Measurements from ENCODE around the gene AIFM3. TPM values are rescaled to one million over a fixed set of nuclear protein-coding genes. Genes with fewer than 3 reads are reported as not detected.

Gene AIFM3
- total RNA-seq, 1 donor from 2014 or later, result 5.7 TPM

GRCh38 chr22:20995329-20996030 lies 28.4 kb downstream of the AIFM3 start:
- H3K4me1 ChIP-seq, result peaks cover 8% of the 10 kb centered on the region
- no peak overlapping the region for H3K4me3 ChIP-seq
- TF ChIP-seq CTCF (IDR thresholded peaks at IDR 0.05), result no peak
- H3K9me3 ChIP-seq, result no peaks in the 10 kb centered on the region
- intact Hi-C loops (cut with DNase I), result no loop called here
- H3K27ac ChIP-seq, result no peak overlapping the region
- ATAC-seq (no peak), DNase-seq (no peak)
- H3K27me3 ChIP-seq, result no peaks in the 10 kb centered on the region
- H3K36me3 ChIP-seq, result peaks cover 63% of the 10 kb centered on the region

GRCh38 chr22:20996031-20996410 lies 29.0 kb downstream of the AIFM3 start:
- no peak for TF ChIP-seq CTCF (IDR thresholded peaks at IDR 0.05)
- DNase-seq, result no peak

GRCh38 chr22:20996598-20997535 lies 29.8 kb downstream of the AIFM3 start:
- H3K27me3 ChIP-seq, result no peaks in the 10 kb centered on the region
- ATAC-seq (no peak), DNase-seq (no peak)
- H3K4me1 ChIP-seq, result peaks cover 15% of the 10 kb centered on the region
- H3K4me3 ChIP-seq, result no peak overlapping the region
- H3K27ac ChIP-seq, result no peak overlapping the region
- H3K9me3 ChIP-seq, result no peaks in the 10 kb centered on the region
- intact Hi-C loops (cut with DNase I), result no loop called here
- peaks cover 56% of the 10 kb centered on the region for H3K36me3 ChIP-seq
- no peak for TF ChIP-seq CTCF (IDR thresholded peaks at IDR 0.05)

More at GRCh38 chr22:20996031-20996410, 29.0 kb downstream of the AIFM3 start:
- H3K4me1 ChIP-seq, result peaks cover 14% of the 10 kb centered on the region
- no peaks in the 10 kb centered on the region for H3K9me3 ChIP-seq
- H3K27ac ChIP-seq, result no peak overlapping the region
- H3K27me3 ChIP-seq, result no peaks in the 10 kb centered on the region
- intact Hi-C loops (cut with DNase I), result no loop called here
- H3K4me3 ChIP-seq, result no peak overlapping the region
- ATAC-seq, result no peak
- H3K36me3 ChIP-seq, result peaks cover 63% of the 10 kb centered on the region

- TF ChIP-seq CTCF (IDR thresholded peaks at IDR 0.05), result no peak
- Histone ChIP-seq H3K4me1 (peaks cover 15% of the 10 kb centered on the region), H3K27ac (no peak overlapping the region), H3K27me3 (no peaks in the 10 kb centered on the region), H3K4me3 (no peak overlapping the region), H3K9me3 (no peaks in the 10 kb centered on the region), H3K36me3 (peaks cover 48% of the 10 kb centered on the region)
- ATAC-seq (no peak), DNase-seq (peak; percentile 63)
- intact Hi-C loops (cut with DNase I), result no loop called here
Observed at GRCh38 chr22:20997536-20998257, 30.6 kb downstream of the AIFM3 start.

GRCh38 chr22:20998411-20999336 lies 31.6 kb downstream of the AIFM3 start:
- ATAC-seq (no peak), DNase-seq (no peak)
- H3K27ac ChIP-seq, result no peak overlapping the region
- H3K9me3 ChIP-seq, result no peaks in the 10 kb centered on the region
- TF ChIP-seq CTCF (IDR thresholded peaks at IDR 0.05), result no peak
- H3K36me3 ChIP-seq, result peaks cover 38% of the 10 kb centered on the region
- no peaks in the 10 kb centered on the region for H3K27me3 ChIP-seq
- no peak overlapping the region for H3K4me3 ChIP-seq
- intact Hi-C loops (cut with DNase I), result no loop called here
- H3K4me1 ChIP-seq, result peaks cover 24% of the 10 kb centered on the region
